RWPE2 (cell line): ENCODE results near the gene IL1RL2.

Experiments used
- ATAC-seq: fragments of 200-7000 bp; cut with Tn5 transposase; 3 replicates; pipeline ENCODE4 v1.9.1; 2021; ENCODE audit warnings: low read depth
- DNase-seq: peaks from one replicate; pipeline ENCODE4 v3.0.0-alpha.2; 2020; ENCODE audit warnings: low spot score
- H3K27ac ChIP-seq: fragments of 450-650 bp; 2 replicates; pipeline ENCODE4 v1.5.1; 2017; ENCODE audit warnings: mild to moderate bottlenecking; ENCODE audit not compliant: poor library complexity, severe bottlenecking
- H3K27me3 ChIP-seq: fragments of 250-450 bp; sonication (Bioruptor Pico); 2 replicates; pipeline ENCODE4 v1.5.1; 2021; ENCODE audit warnings: mild to moderate bottlenecking, moderate library complexity; ENCODE audit not compliant: insufficient read depth, poor library complexity, severe bottlenecking
- H3K36me3 ChIP-seq: fragments of 250-450 bp; sonication (Bioruptor Pico); 2 replicates; pipeline ENCODE4 v1.5.1; 2020; ENCODE audit warnings: low read depth, mild to moderate bottlenecking, moderate library complexity
- H3K4me1 ChIP-seq: fragments of 250-450 bp; sonication (Bioruptor Pico); 2 replicates; pipeline ENCODE4 v1.5.1; 2021; ENCODE audit warnings: mild to moderate bottlenecking, moderate library complexity; ENCODE audit not compliant: insufficient read depth, poor library complexity, severe bottlenecking
- H3K4me3 ChIP-seq: fragments of 250-450 bp; sonication (Bioruptor Pico); 2 replicates; pipeline ENCODE4 v1.5.1; 2021; ENCODE audit warnings: mild to moderate bottlenecking, moderate library complexity; ENCODE audit not compliant: severe bottlenecking
- H3K9me3 ChIP-seq: fragments of 250-450 bp; sonication (Bioruptor Pico); 2 replicates; pipeline ENCODE4 v1.5.1; 2021; ENCODE audit warnings: mild to moderate bottlenecking, moderate library complexity; ENCODE audit not compliant: severe bottlenecking
- TF ChIP-seq, protein P1 (sequence below): fragments of 450-650 bp; IDR thresholded peaks from one replicate; pipeline ENCODE4 v1.5.1; 2017; ENCODE audit warnings: mild to moderate bottlenecking, moderate library complexity; ENCODE audit not compliant: poor library complexity, severe bottlenecking

Gene IL1RL2

DNA sequence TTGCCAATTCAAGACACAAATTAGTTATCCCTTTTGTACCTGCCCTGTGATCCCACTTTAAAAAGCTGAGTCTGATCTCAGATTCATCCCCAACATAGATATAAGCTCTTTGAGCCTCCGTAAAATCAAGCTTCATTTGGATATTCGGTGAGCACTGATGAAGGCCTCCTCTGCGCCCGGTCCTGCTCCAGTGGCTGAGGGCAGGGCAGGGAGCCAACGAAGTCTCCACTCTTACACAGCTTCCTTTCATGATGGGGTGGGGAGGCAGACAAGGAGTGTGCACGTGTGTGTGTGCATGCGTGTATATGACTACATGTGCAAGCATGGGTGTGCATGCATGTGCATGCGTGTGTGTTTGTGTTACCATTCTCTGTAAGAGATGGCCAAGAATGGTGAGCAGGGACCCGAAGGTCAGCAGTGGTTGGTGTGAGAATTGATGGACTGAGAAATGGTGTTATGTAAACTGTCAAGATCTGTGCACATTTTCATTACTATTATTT is 43.6 kb downstream of the IL1RL2 start:
- Histone ChIP-seq H3K4me3 (no peak overlapping the region), H3K4me1 (peaks cover 15% of the 10 kb centered on the region), H3K36me3 (no peaks in the 10 kb centered on the region), H3K27me3 (no peaks in the 10 kb centered on the region), H3K9me3 (no peaks in the 10 kb centered on the region), H3K27ac (no peak overlapping the region)
- TF ChIP-seq, protein P1, sequence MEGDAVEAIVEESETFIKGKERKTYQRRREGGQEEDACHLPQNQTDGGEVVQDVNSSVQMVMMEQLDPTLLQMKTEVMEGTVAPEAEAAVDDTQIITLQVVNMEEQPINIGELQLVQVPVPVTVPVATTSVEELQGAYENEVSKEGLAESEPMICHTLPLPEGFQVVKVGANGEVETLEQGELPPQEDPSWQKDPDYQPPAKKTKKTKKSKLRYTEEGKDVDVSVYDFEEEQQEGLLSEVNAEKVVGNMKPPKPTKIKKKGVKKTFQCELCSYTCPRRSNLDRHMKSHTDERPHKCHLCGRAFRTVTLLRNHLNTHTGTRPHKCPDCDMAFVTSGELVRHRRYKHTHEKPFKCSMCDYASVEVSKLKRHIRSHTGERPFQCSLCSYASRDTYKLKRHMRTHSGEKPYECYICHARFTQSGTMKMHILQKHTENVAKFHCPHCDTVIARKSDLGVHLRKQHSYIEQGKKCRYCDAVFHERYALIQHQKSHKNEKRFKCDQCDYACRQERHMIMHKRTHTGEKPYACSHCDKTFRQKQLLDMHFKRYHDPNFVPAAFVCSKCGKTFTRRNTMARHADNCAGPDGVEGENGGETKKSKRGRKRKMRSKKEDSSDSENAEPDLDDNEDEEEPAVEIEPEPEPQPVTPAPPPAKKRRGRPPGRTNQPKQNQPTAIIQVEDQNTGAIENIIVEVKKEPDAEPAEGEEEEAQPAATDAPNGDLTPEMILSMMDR, result no peak
- ATAC-seq (no peak), DNase-seq (no peak)

DNA sequence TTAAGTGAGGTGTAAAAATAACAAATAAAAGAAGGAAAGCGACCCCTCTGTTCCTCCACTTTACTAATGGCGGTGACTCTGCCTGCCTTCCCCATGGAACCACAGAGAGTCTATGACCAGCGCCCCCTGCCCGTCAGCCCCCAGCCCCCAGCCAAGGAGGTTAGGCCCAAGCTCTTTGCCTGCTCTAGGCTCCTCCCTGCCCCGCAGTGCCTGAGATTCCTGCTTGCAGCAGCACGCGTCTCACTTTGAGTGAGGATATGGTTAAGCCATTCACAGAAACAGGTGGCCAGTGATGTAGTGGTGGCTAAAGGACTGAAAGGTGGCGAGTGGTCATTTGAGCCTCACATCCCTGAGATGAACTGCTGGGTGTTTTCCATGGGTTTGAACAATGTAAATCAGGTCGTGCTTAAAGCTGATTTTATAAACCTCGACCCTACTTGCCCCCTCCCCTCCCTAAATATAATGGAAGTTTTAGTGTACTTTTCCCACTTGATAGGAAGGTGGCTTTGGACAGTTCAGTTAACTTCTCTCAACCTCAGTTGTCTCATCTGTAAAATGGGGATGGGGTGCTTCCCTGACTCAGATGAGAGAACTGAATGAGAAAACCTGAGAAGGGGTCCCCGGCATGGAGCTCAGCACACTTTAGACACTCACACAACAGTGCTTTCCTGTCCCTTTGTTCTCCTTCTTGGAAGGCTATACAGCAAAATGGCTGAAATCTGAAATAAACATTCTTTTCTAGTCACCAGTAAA is 46.5 kb downstream of the IL1RL2 start:
- H3K27ac ChIP-seq, result no peak overlapping the region
- H3K4me3 ChIP-seq, result no peak overlapping the region
- H3K9me3 ChIP-seq, result no peaks in the 10 kb centered on the region
- ATAC-seq (no peak), DNase-seq (no peak)
- peaks cover 3% of the 10 kb centered on the region for H3K4me1 ChIP-seq
- TF ChIP-seq, protein P1, result no peak
- H3K36me3 ChIP-seq, result no peaks in the 10 kb centered on the region
- H3K27me3 ChIP-seq, result no peaks in the 10 kb centered on the region

DNA sequence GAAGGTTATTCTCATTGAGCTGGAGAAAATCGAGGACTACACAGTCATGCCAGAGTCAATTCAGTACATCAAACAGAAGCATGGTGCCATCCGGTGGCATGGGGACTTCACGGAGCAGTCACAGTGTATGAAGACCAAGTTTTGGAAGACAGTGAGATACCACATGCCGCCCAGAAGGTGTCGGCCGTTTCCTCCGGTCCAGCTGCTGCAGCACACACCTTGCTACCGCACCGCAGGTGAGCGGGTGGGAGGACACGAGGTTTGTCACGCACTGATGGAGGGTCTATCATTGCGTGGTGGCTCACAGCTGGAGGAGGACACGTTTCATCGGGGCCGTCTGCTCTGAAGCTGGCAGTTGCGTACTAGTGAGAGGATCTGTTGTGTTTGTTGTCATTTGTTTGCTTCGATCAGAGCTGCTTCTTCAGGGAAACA is 48.2 kb downstream of the IL1RL2 start:
- TF ChIP-seq, protein P1, result no peak
- ATAC-seq (no peak), DNase-seq (no peak)
- Histone ChIP-seq H3K4me1 (no peaks in the 10 kb centered on the region), H3K27me3 (no peaks in the 10 kb centered on the region), H3K36me3 (no peaks in the 10 kb centered on the region), H3K27ac (no peak overlapping the region), H3K4me3 (no peak overlapping the region), H3K9me3 (no peaks in the 10 kb centered on the region)

DNA sequence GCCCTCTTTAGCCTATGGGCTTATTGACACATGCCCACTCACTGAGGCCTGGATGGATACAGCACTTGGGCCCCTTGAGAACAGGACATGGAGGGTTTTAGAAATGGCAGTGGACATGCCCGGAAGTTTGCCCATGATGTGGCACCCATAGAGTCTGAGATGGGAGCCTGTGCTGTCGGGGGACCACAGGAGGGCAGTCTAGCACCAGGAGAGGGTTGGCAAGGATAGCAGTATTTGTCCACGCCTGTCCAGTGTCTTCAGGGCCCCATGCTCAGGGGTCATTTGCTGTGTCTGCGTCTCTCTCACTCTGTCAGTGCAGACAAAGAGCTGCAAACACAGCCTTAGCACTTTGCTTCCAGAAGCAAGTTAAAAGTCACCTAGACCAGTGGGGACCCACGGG is 48.7 kb downstream of the IL1RL2 start:
- Histone ChIP-seq H3K27me3 (no peaks in the 10 kb centered on the region), H3K4me1 (peaks cover under 1% of the 10 kb centered on the region), H3K4me3 (no peak overlapping the region), H3K27ac (no peak overlapping the region), H3K9me3 (no peaks in the 10 kb centered on the region), H3K36me3 (no peaks in the 10 kb centered on the region)
- no peak for DNase-seq
- ATAC-seq, result peak; percentile 21; the same call in 1 of the 3 replicates
- TF ChIP-seq, protein P1, result peak; percentile 36

DNA sequence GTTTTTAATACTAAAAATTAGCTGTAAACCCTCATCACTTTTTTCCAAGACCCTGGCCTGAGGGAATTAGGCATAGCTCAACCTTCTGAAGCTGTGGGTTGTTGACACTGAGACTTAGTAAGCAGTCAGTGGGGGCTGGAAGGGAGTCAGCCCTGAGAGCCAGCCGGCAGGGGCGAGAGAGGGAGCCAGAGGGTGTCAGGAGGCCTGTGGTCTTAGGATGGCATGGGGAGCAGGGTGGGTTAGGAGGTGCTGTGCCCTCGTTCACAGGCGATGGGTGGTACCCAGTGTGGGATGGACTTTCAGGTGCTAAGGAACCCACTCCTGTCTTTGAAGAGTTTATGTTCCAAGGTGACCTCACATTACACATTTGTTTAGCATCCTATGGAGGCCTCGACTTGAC is 49.3 kb downstream of the IL1RL2 start:
- H3K27me3 ChIP-seq, result no peaks in the 10 kb centered on the region
- DNase-seq, result no peak
- H3K36me3 ChIP-seq, result no peaks in the 10 kb centered on the region
- no peak for ATAC-seq
- no peak overlapping the region for H3K4me3 ChIP-seq
- H3K4me1 ChIP-seq, result peaks cover 5% of the 10 kb centered on the region
- no peak overlapping the region for H3K27ac ChIP-seq
- TF ChIP-seq, protein P1, result no peak
- H3K9me3 ChIP-seq, result no peaks in the 10 kb centered on the region
